Lower leg skin (tissue), 3 donors: ENCODE data around the gene RDH14.

Experiments used
- CTCF ChIP-seq, 3 donors: fragments of 450-650 bp; IDR thresholded peaks; one replicate each; pipeline ENCODE4 v1.5.1; 2016; ENCODE audit warnings: antibody characterized with exemption in 3 of 3, mild to moderate bottlenecking in 3 of 3, moderate library complexity in 2 of 3
- POLR2A ChIP-seq, 2 donors: fragments of 450-650 bp; IDR thresholded peaks; one replicate each; pipeline ENCODE4 v1.6.1; 2016 to 2017; ENCODE audit warnings: antibody characterized with exemption in 2 of 2, mild to moderate bottlenecking in 1 of 2, moderate library complexity in 1 of 2

GRCh38 chr2:18516112-18516511 is 44.3 kb downstream of the RDH14 start:
- TF ChIP-seq CTCF (IDR thresholded peaks at IDR 0.05) (no peak), POLR2A (IDR thresholded peaks at IDR 0.05) (no peak)
